ENCODE measurements around the gene KRTCAP3.

GRCh38 chr2:27453968-27454367, 11.8 kb downstream of the KRTCAP3 start:
- TF ChIP-seq CTCF (IDR thresholded peaks at IDR 0.05; ENCODE audit: low read depth, low read length, poor library complexity, severe bottlenecking) (no peak), EZH2phosphoT487 (IDR thresholded peaks at IDR 0.05; ENCODE audit: borderline replicate concordance, low read length) (no peak)
